GM12878 (cell line): ENCODE measurements around the gene ENPP1. TPM values are rescaled to one million over a fixed set of nuclear protein-coding genes. Genes with fewer than 3 reads are reported as not detected.

ENCODE experiments used
- ATAC-seq: fragments of 200-7000 bp; cut with Tn5 transposase; 3 replicates; pipeline ENCODE4 v1.9.1; 2020; ENCODE audit warnings: mild to moderate bottlenecking, moderate library complexity
- BruUV-seq: library from RNA; stranded (reverse); fragments of 400-500 nt; replicated peaks from 2 replicates; lab custom pipeline; 2021; lab: Mats Ljungman, UMichigan
- CTCF ChIA-PET: fragments of 300-600 bp; sonication (Branson Sonifier 250); formaldehyde crosslinking; extraction: SDS; loops from one replicate; lab custom pipeline; 2021; ENCODE audit warnings: inconsistent platforms; lab: Yijun Ruan, JAX
- POLR2A ChIA-PET: fragments of 350-600 bp; formaldehyde crosslinking; extraction: SDS; loops from one replicate; lab custom pipeline; 2021; ENCODE audit warnings: inconsistent platforms; lab: Charles Lee
- RAD21 ChIA-PET: fragments of 300-600 bp; sonication (Branson Sonifier 250); formaldehyde crosslinking; loops from one replicate; lab custom pipeline; 2023; ENCODE audit warnings: antibody characterized with exemption; ENCODE audit not compliant: unreplicated experiment; lab: Charles Lee
- SMC1A ChIA-PET: fragments of 300-600 bp; sonication (Branson Sonifier 250); formaldehyde crosslinking; loops from one replicate; lab custom pipeline; 2023; ENCODE audit not compliant: unreplicated experiment, uncharacterized antibody; lab: Charles Lee
- DNase-seq: peaks from one replicate; pipeline ENCODE4 v3.0.0-alpha.2; 2011; ENCODE audit warnings: low read depth, low spot score
- FAIRE-seq: peaks from 3 replicates; lab custom pipeline; 2011; peaks lifted over from hg19 to GRCh38; lab: Jason Lieb, UNC
- H2AFZ ChIP-seq: 2 replicates; pipeline ENCODE4 v1.6.0; 2011; ENCODE audit warnings: low read depth, low read length, control low read depth; ENCODE audit not compliant: control insufficient read depth
- H3K27ac ChIP-seq: 2 replicates; pipeline ENCODE4 v1.5.1; 2011; ENCODE audit warnings: control low read depth; ENCODE audit not compliant: control insufficient read depth, insufficient read depth
- H3K27me3 ChIP-seq, 2 experiments: replicated peaks in 1 of 2; 2 replicates each; pipeline versions ENCODE4 v1.6.0 to v1.6.1; 2011; ENCODE audit warnings: low read length in 1 of 2; ENCODE audit not compliant: control insufficient read depth in 2 of 2, insufficient read depth in 2 of 2
- H3K36me3 ChIP-seq, 2 experiments: 2 replicates each; pipeline ENCODE4 v1.5.1; 2011; ENCODE audit warnings: low read length in 1 of 2; ENCODE audit not compliant: control insufficient read depth in 2 of 2, insufficient read depth in 2 of 2
- H3K4me1 ChIP-seq: 2 replicates; pipeline ENCODE4 v1.6.1; 2011; ENCODE audit warnings: mild to moderate bottlenecking, low read length, moderate library complexity, mixed read lengths; ENCODE audit not compliant: control insufficient read depth, insufficient read depth
- H3K4me2 ChIP-seq: 2 replicates; pipeline ENCODE4 v1.6.0; 2011; ENCODE audit warnings: control low read depth; ENCODE audit not compliant: control insufficient read depth, insufficient read depth
- H3K4me3 ChIP-seq: fragments of 200-600 bp; sonication (generic); 2 replicates; pipeline ENCODE4 v1.5.1; 2016
- H3K79me2 ChIP-seq: 2 replicates; pipeline ENCODE4 v1.6.0; 2011; ENCODE audit warnings: low read length; ENCODE audit not compliant: control insufficient read depth, insufficient read depth
- H3K9ac ChIP-seq: 2 replicates; pipeline ENCODE4 v1.8.0; 2011; ENCODE audit warnings: low read length, control low read depth, mixed read lengths; ENCODE audit not compliant: control insufficient read depth, insufficient read depth
- H3K9me3 ChIP-seq: replicated peaks from 3 replicates; pipeline ENCODE4 v1.5.1; 2011; ENCODE audit warnings: mild to moderate bottlenecking, low read length; ENCODE audit not compliant: control insufficient read depth, insufficient read depth
- H4K20me1 ChIP-seq: 2 replicates; pipeline ENCODE4 v1.6.0; 2011; ENCODE audit not compliant: control insufficient read depth, insufficient read depth
- ATF7 ChIP-seq: fragments of 450-650 bp; IDR thresholded peaks from 2 replicates; pipeline ENCODE4 v1.6.1; 2016; ENCODE audit warnings: low read depth, mild to moderate bottlenecking
- ESRRA ChIP-seq: IDR thresholded peaks from 2 replicates; pipeline ENCODE4 v1.6.1; 2012; ENCODE audit warnings: mild to moderate bottlenecking, low read length, improper control_type of control experiment
- FOS ChIP-seq: IDR thresholded peaks from 3 replicates; pipeline ENCODE4 v1.6.1; 2011; ENCODE audit warnings: borderline replicate concordance; ENCODE audit not compliant: insufficient read length; ENCODE audit errors: extremely low read depth
- GATAD2B ChIP-seq: fragments of 450-650 bp; conservative IDR thresholded peaks from 2 replicates; pipeline ENCODE4 v1.6.1; 2017; ENCODE audit warnings: low read depth, mild to moderate bottlenecking, moderate library complexity
- IRF4 ChIP-seq: IDR thresholded peaks from 2 replicates; pipeline ENCODE4 v1.6.1; 2011; ENCODE audit warnings: low read depth, low read length
- POLR2AphosphoS5 ChIP-seq: IDR thresholded peaks from 2 replicates; pipeline ENCODE4 v1.6.1; 2011; ENCODE audit warnings: mild to moderate bottlenecking, low read length, inconsistent platforms
- SIN3A ChIP-seq: IDR thresholded peaks from 2 replicates; pipeline ENCODE4 v1.6.1; 2012; ENCODE audit warnings: low read depth, low read length, improper control_type of control experiment
- SP1 ChIP-seq: IDR thresholded peaks from one replicate; pipeline ENCODE4 v1.6.1; 2011; ENCODE audit warnings: low read depth, low read length
- WGBS: methylation state at CpG from one replicate; pipeline ENCODE4 v1.1.6; 2016; ENCODE audit warnings: low lambda C conversion rate; ENCODE audit not compliant: insufficient replicate concordance, insufficient coverage; ENCODE audit errors: missing lambda C conversion rate; 5-methylcytosine and 5-hydroxymethylcytosine counted together
- in situ Hi-C: fragments of 300-500 bp; cut with MboI; formaldehyde crosslinking; loops from 9 replicates; pipeline ENCODE4 v1.14.3; 2018; ENCODE audit warnings: mixed read lengths
- intact Hi-C: fragments of 100-400 bp; cut with micrococcal nuclease; formaldehyde crosslinking; loops from one replicate; pipeline ENCODE4 v1.14.2; 2022; ENCODE audit not compliant: unreplicated experiment
- polyA plus RNA-seq, 11 experiments: library from polyadenylated mRNA; depleted of rRNA in 4 of 11; unstranded in 6 of 11; stranded (reverse) in 5 of 11; fragments of >200 nt; fragmentation: Nextera tagmentation in 4 of 11; fragmentation: Illumina TruSeq in 1 of 11; extraction: Ambion mirVana in 4 of 11; extraction: Trizol in 1 of 11; gene quantifications; 1 replicate in 1 of 11; 2 replicates in 10 of 11; pipeline versions ENCODE4 v1.2.1 to v1.2.3, GENCODE V29; 2011 to 2016; ENCODE audit warnings: inconsistent platforms in 2 of 11, missing spikeins in 2 of 11, low read depth in 1 of 11
- total RNA-seq, 4 experiments: library from RNA; depleted of rRNA in 3 of 4; stranded (reverse); fragments of >200 nt in 3 of 4; fragmentation: Illumina TruSeq in 1 of 4; extraction: Trizol in 1 of 4; gene quantifications; 2 replicates each; pipeline versions ENCODE4 v1.2.1 to v1.2.3, GENCODE V29; 2013 to 2021
- TF ChIP-seq, protein P1 (sequence below): IDR thresholded peaks from 2 replicates; pipeline ENCODE4 v1.6.1; 2011; ENCODE audit warnings: low read depth, mild to moderate bottlenecking, low read length, moderate library complexity, borderline replicate concordance; ENCODE audit errors: extremely low read depth
- TF ChIP-seq, protein P2 (sequence below): IDR thresholded peaks from 2 replicates; pipeline ENCODE4 v1.6.1; 2012; ENCODE audit warnings: low read depth, low read length, improper control_type of control experiment
- TF ChIP-seq, protein P3 (sequence below): IDR thresholded peaks from 2 replicates; pipeline ENCODE4 v1.6.1; 2011; ENCODE audit warnings: borderline replicate concordance, low read depth, mild to moderate bottlenecking, moderate library complexity, low read length; ENCODE audit not compliant: insufficient read depth, poor library complexity, severe bottlenecking
- TF ChIP-seq, protein P4 (sequence below): IDR thresholded peaks from 2 replicates; pipeline ENCODE4 v1.6.1; 2012; ENCODE audit warnings: mild to moderate bottlenecking, low read depth, low read length

ENPP1 gene
- total and polyA plus RNA-seq, 10 of the 15 experiments (the other 5 are each of a cell fraction or from before 2014, with no cell fraction given), result 0.03 to 0.05 TPM; not detected in 8

DNA sequence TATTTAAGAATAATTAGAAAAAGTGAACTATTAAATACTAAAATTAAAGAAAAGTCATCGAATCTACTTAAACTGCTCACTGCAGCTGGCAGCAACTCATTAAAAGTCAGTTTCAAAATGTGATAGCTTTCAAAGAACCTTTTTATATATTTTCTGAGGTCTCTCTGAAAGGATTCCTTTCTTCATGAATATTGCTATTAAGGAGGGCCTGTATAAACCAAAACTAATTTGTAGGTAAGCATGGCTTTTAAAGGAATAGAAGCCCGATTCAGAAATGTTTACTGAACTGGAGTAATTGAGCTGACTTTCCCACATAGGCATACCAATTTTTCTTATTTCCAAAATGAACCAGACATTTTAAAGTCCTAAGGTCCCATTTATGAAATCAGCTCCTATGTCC, 41.2 kb upstream of the ENPP1 start:
- DNase-seq, result no peak
- no peaks in the 10 kb centered on the region for H3K4me1 ChIP-seq
- ATAC-seq, result no peak
- H3K79me2 ChIP-seq, result no peaks in the 10 kb centered on the region
- H3K4me3 ChIP-seq, result no peak overlapping the region
- no peaks in the 10 kb centered on the region for H3K9me3 ChIP-seq
- H3K4me2 ChIP-seq, result no peak overlapping the region
- ChIA-PET POLR2A (no interaction called here), SMC1A (no interaction called here), RAD21 (no interaction called here), CTCF (interaction anchor here (1.0 kb wide), 1 partner anchor 15 kb away, joined by 3 read pairs; no protein-coding TSS in a partner anchor)
- no peak overlapping the region for H2AFZ ChIP-seq
- H3K36me3 ChIP-seq, result no peaks in the 10 kb centered on the region
- no TSS peak for BruUV-seq
- no peak overlapping the region for H3K9ac ChIP-seq
- FAIRE-seq, result no peak
- no peaks in the 10 kb centered on the region for H3K27me3 ChIP-seq
- TF ChIP-seq POLR2AphosphoS5 (no peak), SIN3A (no peak)
- 39% methylated on average over 2 of the region's 2 CpGs for WGBS
- H4K20me1 ChIP-seq, result no peaks in the 10 kb centered on the region
- in situ Hi-C loops, result no loop called here
- H3K27ac ChIP-seq, result no peak overlapping the region
- intact Hi-C loops, result no loop called here

DNA sequence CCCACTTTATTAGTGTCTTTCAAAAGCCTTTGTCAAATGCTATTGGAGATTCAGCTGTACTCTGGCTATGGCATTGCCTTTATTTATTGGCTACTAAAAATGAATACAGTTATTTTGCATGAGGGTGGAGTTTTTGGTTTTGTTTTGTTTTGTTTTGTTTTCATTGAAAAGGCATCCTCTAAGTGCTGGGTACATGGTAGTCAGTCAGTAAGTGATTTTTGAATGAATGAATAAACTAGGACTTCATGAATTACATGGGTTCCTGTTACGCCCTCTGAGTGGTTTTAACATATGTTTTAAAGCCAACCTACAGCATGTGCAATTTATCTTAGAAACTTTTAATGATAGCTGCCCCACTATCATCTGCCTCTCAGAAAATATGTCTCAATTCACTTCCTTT, 38.9 kb upstream of the ENPP1 start:
- no peak overlapping the region for H3K9ac ChIP-seq
- ChIA-PET POLR2A (no interaction called here), RAD21 (no interaction called here), SMC1A (no interaction called here), CTCF (no interaction called here)
- no peaks in the 10 kb centered on the region for H3K27me3 ChIP-seq
- no peaks in the 10 kb centered on the region for H3K4me1 ChIP-seq
- no TSS peak for BruUV-seq
- no peak overlapping the region for H3K4me2 ChIP-seq
- intact Hi-C loops (no loop called here), in situ Hi-C loops (no loop called here)
- no peaks in the 10 kb centered on the region for H3K9me3 ChIP-seq
- H4K20me1 ChIP-seq, result no peaks in the 10 kb centered on the region
- 0% methylated on average over 1 of the region's 1 CpG for WGBS
- H3K79me2 ChIP-seq, result no peaks in the 10 kb centered on the region
- DNase-seq (no peak), ATAC-seq (no peak), FAIRE-seq (no peak)
- H3K27ac ChIP-seq, result no peak overlapping the region
- no peaks in the 10 kb centered on the region for H3K36me3 ChIP-seq
- H3K4me3 ChIP-seq, result no peak overlapping the region
- no peak overlapping the region for H2AFZ ChIP-seq
- TF ChIP-seq SP1 (no peak), FOS (no peak), IRF4 (no peak), GATAD2B (no peak), ESRRA (no peak), ATF7 (no peak)
- TF ChIP-seq, protein P1, sequence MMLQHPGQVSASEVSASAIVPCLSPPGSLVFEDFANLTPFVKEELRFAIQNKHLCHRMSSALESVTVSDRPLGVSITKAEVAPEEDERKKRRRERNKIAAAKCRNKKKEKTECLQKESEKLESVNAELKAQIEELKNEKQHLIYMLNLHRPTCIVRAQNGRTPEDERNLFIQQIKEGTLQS, result no peak
- TF ChIP-seq, protein P2, sequence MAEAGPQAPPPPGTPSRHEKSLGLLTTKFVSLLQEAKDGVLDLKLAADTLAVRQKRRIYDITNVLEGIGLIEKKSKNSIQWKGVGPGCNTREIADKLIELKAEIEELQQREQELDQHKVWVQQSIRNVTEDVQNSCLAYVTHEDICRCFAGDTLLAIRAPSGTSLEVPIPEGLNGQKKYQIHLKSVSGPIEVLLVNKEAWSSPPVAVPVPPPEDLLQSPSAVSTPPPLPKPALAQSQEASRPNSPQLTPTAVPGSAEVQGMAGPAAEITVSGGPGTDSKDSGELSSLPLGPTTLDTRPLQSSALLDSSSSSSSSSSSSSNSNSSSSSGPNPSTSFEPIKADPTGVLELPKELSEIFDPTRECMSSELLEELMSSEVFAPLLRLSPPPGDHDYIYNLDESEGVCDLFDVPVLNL, result no peak
- TF ChIP-seq, protein P3, sequence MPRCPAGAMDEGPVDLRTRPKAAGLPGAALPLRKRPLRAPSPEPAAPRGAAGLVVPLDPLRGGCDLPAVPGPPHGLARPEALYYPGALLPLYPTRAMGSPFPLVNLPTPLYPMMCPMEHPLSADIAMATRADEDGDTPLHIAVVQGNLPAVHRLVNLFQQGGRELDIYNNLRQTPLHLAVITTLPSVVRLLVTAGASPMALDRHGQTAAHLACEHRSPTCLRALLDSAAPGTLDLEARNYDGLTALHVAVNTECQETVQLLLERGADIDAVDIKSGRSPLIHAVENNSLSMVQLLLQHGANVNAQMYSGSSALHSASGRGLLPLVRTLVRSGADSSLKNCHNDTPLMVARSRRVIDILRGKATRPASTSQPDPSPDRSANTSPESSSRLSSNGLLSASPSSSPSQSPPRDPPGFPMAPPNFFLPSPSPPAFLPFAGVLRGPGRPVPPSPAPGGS, result no peak
- TF ChIP-seq, protein P4, sequence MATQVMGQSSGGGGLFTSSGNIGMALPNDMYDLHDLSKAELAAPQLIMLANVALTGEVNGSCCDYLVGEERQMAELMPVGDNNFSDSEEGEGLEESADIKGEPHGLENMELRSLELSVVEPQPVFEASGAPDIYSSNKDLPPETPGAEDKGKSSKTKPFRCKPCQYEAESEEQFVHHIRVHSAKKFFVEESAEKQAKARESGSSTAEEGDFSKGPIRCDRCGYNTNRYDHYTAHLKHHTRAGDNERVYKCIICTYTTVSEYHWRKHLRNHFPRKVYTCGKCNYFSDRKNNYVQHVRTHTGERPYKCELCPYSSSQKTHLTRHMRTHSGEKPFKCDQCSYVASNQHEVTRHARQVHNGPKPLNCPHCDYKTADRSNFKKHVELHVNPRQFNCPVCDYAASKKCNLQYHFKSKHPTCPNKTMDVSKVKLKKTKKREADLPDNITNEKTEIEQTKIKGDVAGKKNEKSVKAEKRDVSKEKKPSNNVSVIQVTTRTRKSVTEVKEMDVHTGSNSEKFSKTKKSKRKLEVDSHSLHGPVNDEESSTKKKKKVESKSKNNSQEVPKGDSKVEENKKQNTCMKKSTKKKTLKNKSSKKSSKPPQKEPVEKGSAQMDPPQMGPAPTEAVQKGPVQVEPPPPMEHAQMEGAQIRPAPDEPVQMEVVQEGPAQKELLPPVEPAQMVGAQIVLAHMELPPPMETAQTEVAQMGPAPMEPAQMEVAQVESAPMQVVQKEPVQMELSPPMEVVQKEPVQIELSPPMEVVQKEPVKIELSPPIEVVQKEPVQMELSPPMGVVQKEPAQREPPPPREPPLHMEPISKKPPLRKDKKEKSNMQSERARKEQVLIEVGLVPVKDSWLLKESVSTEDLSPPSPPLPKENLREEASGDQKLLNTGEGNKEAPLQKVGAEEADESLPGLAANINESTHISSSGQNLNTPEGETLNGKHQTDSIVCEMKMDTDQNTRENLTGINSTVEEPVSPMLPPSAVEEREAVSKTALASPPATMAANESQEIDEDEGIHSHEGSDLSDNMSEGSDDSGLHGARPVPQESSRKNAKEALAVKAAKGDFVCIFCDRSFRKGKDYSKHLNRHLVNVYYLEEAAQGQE, result no peak
